ENCODE data around the gene HTR1A. TPM values are rescaled to one million over a fixed set of nuclear protein-coding genes. Genes with fewer than 3 reads are reported as not detected.

Gene HTR1A
- polyA plus RNA-seq, 4 donors, result not detected

Other genes starting within 250 kb of the HTR1A start
- 10 to 100 TPM in 2 of 4 donors, 1 to 10 TPM in 2; 2.2 to 14.5 (median 10.2) TPM for gene RNF180, start 203.4 kb upstream of the HTR1A start, polyA plus RNA-seq (ENCODE audit: insufficient read length in 4 of 4)